Placental epithelial cell (primary cell): ENCODE data around the gene AIF1. TPM values are rescaled to one million over a fixed set of nuclear protein-coding genes. Genes with fewer than 3 reads are reported as not detected.

Experiments used
- small RNA-seq: library from RNA; depleted of rRNA; stranded (forward); fragments of <200 nt; gene quantifications from one replicate; pipeline ENCODE3, GENCODE V24; 2012
- total RNA-seq: library from RNA; depleted of rRNA; stranded (reverse); fragments of >200 nt; gene quantifications from 2 replicates; pipeline ENCODE4 v1.2.3, GENCODE V29; 2012

AIF1 gene
- total RNA-seq, result not detected in 2 replicates

DNA sequence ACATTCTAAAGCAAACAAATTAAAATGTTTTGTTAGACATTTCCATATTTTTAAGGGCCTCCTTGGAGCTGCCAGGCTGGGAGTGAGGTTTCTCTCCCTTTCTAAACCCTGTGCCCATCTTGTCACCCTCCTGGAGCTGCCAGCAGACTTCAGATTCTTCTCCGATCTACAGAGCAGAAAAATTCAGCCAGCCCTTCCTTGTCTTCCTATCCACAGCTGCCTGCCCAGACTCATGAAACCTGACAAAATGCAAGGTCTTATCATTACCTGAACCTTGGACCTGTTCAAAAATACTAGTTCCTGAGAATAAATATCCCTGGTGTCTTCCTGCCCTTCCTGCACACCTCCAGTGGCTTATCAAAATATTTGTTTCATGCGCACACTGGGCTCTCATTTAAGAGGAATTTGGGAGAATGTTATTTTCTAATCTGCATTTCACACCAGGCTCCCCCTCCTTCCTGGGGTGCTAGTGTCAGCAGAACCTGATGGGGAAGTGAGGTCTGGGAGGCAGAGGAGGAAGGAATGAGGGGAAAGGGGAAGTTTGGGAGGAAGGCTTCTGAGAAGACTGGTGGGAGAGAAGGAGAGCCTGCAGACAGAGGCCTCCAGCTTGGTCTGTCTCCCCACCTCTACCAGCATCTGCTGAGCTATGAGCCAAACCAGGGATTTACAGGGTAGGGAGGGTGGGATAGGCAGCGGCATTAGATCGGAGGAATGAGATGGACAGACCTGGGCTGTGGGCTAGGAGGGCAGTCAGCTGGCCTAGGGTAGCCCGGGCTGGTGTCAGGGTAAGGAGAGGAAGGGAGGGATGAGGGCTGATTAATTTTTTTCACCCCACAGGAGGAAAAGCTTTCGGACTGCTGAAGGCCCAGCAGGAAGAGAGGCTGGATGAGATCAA is at the start of gene AIF1:
TSS of gene AIF1 (plus strand) at position 551 of the 895 bp plus-strand sequence. CDS start at position 647, 96 bp downstream.

GRCh38 chr6:31572041-31572911 is 42.8 kb upstream of the AIF1 start, which contains the start of gene LTA:
Gene LTA, plus strand, starts transcription at chr6:31572289. Its CDS starts 454 bp downstream, at chr6:31572743.

GRCh38 chr6:31575335-31575901 is 39.6 kb upstream of the AIF1 start, which contains the start of gene TNF:
Gene TNF, plus strand, starts transcription at chr6:31575565. Its CDS starts 177 bp downstream, at chr6:31575742.

GRCh38 chr6:31582230-31582643 is 32.8 kb upstream of the AIF1 start, which contains the start of gene LTB:
Gene LTB, minus strand, starts transcription at chr6:31582424. Its CDS starts 7 bp downstream, at chr6:31582417.

DNA sequence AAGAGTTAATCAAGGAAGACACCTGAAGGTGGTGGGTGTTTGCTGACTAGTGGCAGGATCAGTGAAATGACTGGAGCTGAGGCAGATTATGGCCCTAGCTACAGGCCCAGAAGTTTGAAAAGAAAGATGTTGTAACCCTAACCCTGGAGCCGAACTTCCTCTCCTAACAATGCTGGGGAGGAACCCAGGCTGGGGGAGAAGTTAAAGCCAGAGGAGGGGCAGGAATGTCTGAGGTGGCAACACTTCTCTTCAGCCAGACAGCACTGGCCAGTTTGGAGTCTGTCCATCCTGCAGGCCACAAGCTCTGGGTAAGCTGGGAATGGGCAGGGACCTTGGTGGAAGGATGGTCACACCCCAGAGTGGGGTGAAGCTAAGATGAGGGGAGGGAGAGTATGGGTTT is 29.0 kb upstream of the AIF1 start, which contains the start of gene LST1:
TSS of gene LST1 (plus strand) at position 270 of the 400 bp plus-strand sequence. CDS start 1,023 bp downstream, outside the sequence.

GRCh38 chr6:31620586-31621319 is 5.7 kb downstream of the AIF1 start, which contains the start of gene PRRC2A:
Gene PRRC2A, plus strand, starts transcription at chr6:31620715. Its CDS starts 2,075 bp downstream, at chr6:31622790.

GRCh38 chr6:31655349-31656237 is 40.6 kb downstream of the AIF1 start, which contains the start of gene APOM:
Gene APOM, plus strand, starts transcription at chr6:31655894. Its CDS starts 73 bp downstream, at chr6:31655967.

DNA sequence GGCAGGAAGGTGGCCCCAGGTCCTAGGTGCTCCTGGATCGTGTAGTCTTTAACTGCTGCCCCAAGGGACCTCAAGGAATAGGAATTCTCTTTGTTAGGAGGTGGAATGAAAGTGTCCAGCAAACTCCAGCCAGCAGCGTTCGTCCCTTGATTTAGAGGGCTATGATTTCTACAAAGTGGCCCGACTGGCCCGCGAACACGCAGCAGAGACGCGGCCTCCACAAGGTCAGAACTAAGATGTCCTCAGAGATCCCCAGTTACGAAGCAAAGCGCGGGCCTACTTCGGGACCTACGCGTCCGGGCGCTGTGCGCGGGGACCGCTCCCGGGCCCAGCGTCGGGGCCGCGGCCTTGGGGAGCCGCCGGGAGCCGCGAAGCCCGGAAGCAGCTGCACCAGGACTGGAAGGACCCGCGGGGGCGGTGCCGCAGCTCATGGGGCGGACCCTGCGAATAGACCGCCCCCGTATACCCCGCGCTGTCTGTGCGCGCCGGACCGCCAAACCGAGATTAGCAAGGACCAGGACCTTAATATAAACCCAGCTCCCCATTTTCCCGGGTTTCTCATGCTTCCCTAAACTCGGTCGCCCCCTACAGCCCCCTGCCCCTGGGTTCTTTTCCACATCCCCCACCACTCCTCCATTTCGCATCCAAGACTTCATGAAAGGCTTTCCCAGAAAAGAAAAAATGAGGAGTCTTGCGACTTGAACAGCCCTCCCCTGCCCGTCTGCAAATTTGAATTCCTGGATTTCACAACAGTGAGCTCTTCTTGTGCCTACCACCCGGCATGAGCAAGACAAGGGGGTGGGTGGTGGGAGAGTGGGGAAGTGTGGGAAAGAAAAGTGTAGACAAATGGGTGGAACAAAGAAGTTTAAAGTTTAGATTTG is 45.6 kb downstream of the AIF1 start, which contains the start of gene C6orf47:
TSS of gene C6orf47 (minus strand) at position 398 of the 881 bp plus-strand sequence. CDS start 831 bp downstream, outside the sequence.

GRCh38 chr6:31664790-31665500 is 49.9 kb downstream of the AIF1 start, which contains the start of gene GPANK1:
Gene GPANK1, minus strand, starts transcription at chr6:31664997. Its CDS starts 519 bp downstream, at chr6:31664478.

GRCh38 chr6:31665501-31666336 is 50.7 kb downstream of the AIF1 start, which contains the start of gene CSNK2B:
Gene CSNK2B, plus strand, starts transcription at chr6:31666080. Its CDS starts 752 bp downstream, at chr6:31666832.

Small RNAs within 50 kb of the gene (small RNA-seq; reads per million reads assigned to genes)
- gene MIR6832, result 0.55 reads per million, percentile 31 among the genes with 10 or more reads in this experiment
- gene RF00019, result not detected
- 92.0 reads per million, percentile 98 among the genes with 10 or more reads in this experiment for gene SNORA38
- not detected for gene UQCRHP1

Other genes with a start within 250 kb of the AIF1 start
- 28.3 and 31.0 TPM in 2 replicates for gene MICA, start 211.6 kb upstream of the AIF1 start, total RNA-seq
- gene MICB, start 117.1 kb upstream of the AIF1 start, total RNA-seq, result 1.1 TPM in 1 of 2 replicates, not detected in the other
- not detected in 2 replicates for gene MCCD1, start 86.3 kb upstream of the AIF1 start, total RNA-seq
- gene DDX39B, start 73.2 kb upstream of the AIF1 start, total RNA-seq, result 338 and 413 TPM in 2 replicates
- 0.43 and 1.2 TPM in 2 replicates for gene ATP6V1G2, start 68.6 kb upstream of the AIF1 start, total RNA-seq
- gene NFKBIL1, start 67.6 kb upstream of the AIF1 start, total RNA-seq, result 37.8 and 46.3 TPM in 2 replicates
- gene LTA, start 42.9 kb upstream of the AIF1 start, total RNA-seq, result not detected in 2 replicates
- 1.2 and 1.5 TPM in 2 replicates for gene TNF, start 39.7 kb upstream of the AIF1 start, total RNA-seq
- not detected in 2 replicates for gene LTB, start 32.8 kb upstream of the AIF1 start, total RNA-seq
- not detected in 2 replicates for gene LST1, start 29.0 kb upstream of the AIF1 start, total RNA-seq
- not detected in 2 replicates for gene NCR3, start 22.2 kb upstream of the AIF1 start, total RNA-seq
- gene PRRC2A, start 5.5 kb downstream of the AIF1 start, total RNA-seq, result 56.5 and 78.9 TPM in 2 replicates
- 161 and 237 TPM in 2 replicates for gene BAG6, start 37.4 kb downstream of the AIF1 start, total RNA-seq
- gene APOM, start 40.7 kb downstream of the AIF1 start, total RNA-seq, result 0.79 and 0.98 TPM in 2 replicates
- 25.3 and 25.9 TPM in 2 replicates for gene C6orf47, start 45.5 kb downstream of the AIF1 start, total RNA-seq
- gene GPANK1, start 49.8 kb downstream of the AIF1 start, total RNA-seq, result 18.0 and 27.1 TPM in 2 replicates
- 185 and 211 TPM in 2 replicates for gene CSNK2B, start 50.8 kb downstream of the AIF1 start, total RNA-seq
- gene LY6G5B, start 54.7 kb downstream of the AIF1 start, total RNA-seq, result 4.9 and 5.9 TPM in 2 replicates
- gene LY6G5C, start 65.8 kb downstream of the AIF1 start, total RNA-seq, result not detected in 2 replicates
- gene ABHD16A, start 88.1 kb downstream of the AIF1 start, total RNA-seq, result 42.8 and 64.6 TPM in 2 replicates
- not detected in 2 replicates for gene LY6G6F, start 91.6 kb downstream of the AIF1 start, total RNA-seq
- not detected in 2 replicates for gene LY6G6D, start 100.1 kb downstream of the AIF1 start, total RNA-seq
- gene LY6G6C, start 106.5 kb downstream of the AIF1 start, total RNA-seq, result 0.39 and 3.5 TPM in 2 replicates
- 0.39 and 0.54 TPM in 2 replicates for gene MPIG6B, start 108.1 kb downstream of the AIF1 start, total RNA-seq
- gene DDAH2, start 114.1 kb downstream of the AIF1 start, total RNA-seq, result 120 and 147 TPM in 2 replicates
- 568 and 799 TPM in 2 replicates for gene CLIC1, start 121.3 kb downstream of the AIF1 start, total RNA-seq
- gene MSH5, start 124.8 kb downstream of the AIF1 start, total RNA-seq, result 7.9 and 8.6 TPM in 2 replicates
- 0.79 TPM in 1 of 2 replicates, not detected in the other for gene SAPCD1, start 147.4 kb downstream of the AIF1 start, total RNA-seq
- gene VWA7, start 162.1 kb downstream of the AIF1 start, total RNA-seq, result 3.8 and 4.7 TPM in 2 replicates
- 30.2 and 90.0 TPM in 2 replicates for gene VARS1, start 180.5 kb downstream of the AIF1 start, total RNA-seq
- gene LSM2, start 191.7 kb downstream of the AIF1 start, total RNA-seq, result 20.4 and 36.8 TPM in 2 replicates
- 0.11 and 1.6 TPM in 2 replicates for gene HSPA1L, start 200.0 kb downstream of the AIF1 start, total RNA-seq
- 65.7 and 80.9 TPM in 2 replicates for gene HSPA1A, start 200.3 kb downstream of the AIF1 start, total RNA-seq
- gene HSPA1B, start 212.5 kb downstream of the AIF1 start, total RNA-seq, result 46.0 and 136 TPM in 2 replicates
- gene NEU1, start 247.6 kb downstream of the AIF1 start, total RNA-seq, result 53.0 and 62.0 TPM in 2 replicates